GM13977 (cell line): ENCODE data around the gene NUP160.
"Not testable (repeated sequence)": the region's sequence is repeated elsewhere in the genome, so short reads cannot be mapped to it uniquely, and the experiment has no call there.

Experiments used
- DNase-seq: peaks from one replicate; pipeline ENCODE4 v3.0.0; 2012; ENCODE audit warnings: low spot score
- in situ Hi-C: fragments of 300-500 bp; cut with MboI; formaldehyde crosslinking; loops from one replicate; pipeline ENCODE4 v1.12.0; 2022; ENCODE audit warnings: low sequenced_read_pairs, low pct_unique_long_range_greater_than_20kb, mixed read lengths, inconsistent platforms; ENCODE audit not compliant: unreplicated experiment
- TF ChIP-seq, protein P1 (sequence below): IDR thresholded peaks from 2 replicates; pipeline ENCODE4 v1.5.1; 2012; ENCODE audit warnings: mild to moderate bottlenecking, control low read depth; ENCODE audit not compliant: insufficient read depth; ENCODE audit errors: extremely low read depth, missing control alignments

The NUP160 gene

DNA sequence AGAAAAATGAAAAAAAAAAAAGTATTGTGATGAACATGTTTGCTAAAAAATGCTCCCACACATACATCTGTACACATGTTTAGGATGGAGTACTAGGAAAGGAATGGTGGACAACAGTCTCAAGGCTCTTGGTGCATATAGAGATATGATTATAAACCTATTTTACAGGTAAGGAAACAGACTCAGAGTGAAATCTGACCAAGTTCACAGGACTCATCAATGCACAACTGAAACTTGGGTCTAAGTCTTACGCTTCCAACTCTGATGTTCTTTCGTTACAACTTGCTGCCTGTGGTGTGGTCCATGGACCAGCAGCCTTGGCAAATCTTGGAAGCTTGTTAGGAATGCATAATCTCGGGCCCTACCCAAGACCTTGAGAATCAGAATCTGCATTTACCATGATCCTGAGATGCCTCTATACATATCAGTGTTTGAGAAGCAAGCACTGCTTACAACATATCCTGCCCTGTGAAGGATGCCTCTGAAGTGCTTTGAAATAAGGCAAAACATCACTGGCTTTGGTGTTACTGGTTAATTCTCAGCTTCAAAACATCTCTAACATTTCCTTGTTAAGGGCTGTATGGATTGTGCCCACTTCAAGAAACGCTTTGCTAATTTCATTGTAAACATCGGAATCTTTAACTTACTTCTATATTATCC lies 39.9 kb upstream of the NUP160 start:
- TF ChIP-seq, protein P1, sequence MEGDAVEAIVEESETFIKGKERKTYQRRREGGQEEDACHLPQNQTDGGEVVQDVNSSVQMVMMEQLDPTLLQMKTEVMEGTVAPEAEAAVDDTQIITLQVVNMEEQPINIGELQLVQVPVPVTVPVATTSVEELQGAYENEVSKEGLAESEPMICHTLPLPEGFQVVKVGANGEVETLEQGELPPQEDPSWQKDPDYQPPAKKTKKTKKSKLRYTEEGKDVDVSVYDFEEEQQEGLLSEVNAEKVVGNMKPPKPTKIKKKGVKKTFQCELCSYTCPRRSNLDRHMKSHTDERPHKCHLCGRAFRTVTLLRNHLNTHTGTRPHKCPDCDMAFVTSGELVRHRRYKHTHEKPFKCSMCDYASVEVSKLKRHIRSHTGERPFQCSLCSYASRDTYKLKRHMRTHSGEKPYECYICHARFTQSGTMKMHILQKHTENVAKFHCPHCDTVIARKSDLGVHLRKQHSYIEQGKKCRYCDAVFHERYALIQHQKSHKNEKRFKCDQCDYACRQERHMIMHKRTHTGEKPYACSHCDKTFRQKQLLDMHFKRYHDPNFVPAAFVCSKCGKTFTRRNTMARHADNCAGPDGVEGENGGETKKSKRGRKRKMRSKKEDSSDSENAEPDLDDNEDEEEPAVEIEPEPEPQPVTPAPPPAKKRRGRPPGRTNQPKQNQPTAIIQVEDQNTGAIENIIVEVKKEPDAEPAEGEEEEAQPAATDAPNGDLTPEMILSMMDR = no peak
- in situ Hi-C loops = no loop called here
- DNase-seq = no peak

DNA sequence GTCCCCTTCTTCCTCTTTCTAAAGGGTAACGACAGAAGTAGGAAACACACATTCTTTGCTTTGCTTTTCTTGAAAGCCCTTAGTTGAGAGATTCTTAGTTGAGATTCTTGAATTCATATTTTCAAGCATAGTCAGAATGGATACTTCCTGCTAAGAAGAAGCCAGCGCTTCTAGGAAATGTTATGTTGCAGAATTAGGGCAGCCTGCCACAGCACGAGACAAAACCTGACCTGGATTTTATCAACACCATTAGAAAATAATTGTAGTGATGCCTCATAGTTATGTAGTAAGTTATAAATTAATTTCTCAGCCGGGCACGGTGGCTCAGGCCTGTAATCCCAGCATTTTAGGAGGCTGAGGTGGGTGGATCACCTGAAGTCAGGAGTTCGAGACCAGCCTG lies 37.9 kb upstream of the NUP160 start:
- TF ChIP-seq, protein P1 = no peak
- no peak for DNase-seq
- in situ Hi-C loops = no loop called here

DNA sequence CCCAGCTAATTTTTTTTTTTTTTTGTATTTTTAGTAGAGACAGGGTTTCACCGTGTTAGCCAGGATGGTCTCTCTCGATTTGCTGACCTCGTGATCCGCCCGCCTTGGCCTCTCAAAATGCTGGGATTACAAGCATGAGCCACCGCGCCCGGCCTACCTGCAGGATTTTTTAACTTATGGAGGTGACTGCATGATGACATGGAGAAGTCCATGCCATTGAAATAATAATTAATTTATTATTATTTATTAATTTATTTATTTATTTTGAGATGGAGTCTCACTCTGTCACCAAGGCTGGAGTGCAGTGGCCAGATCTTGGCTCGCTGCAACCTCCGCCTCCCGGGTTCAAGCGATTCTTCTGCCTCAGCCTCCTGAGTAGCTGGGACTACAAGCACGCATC lies 34.3 kb upstream of the NUP160 start:
- DNase-seq, in situ Hi-C loops: not testable (repeated sequence)

DNA sequence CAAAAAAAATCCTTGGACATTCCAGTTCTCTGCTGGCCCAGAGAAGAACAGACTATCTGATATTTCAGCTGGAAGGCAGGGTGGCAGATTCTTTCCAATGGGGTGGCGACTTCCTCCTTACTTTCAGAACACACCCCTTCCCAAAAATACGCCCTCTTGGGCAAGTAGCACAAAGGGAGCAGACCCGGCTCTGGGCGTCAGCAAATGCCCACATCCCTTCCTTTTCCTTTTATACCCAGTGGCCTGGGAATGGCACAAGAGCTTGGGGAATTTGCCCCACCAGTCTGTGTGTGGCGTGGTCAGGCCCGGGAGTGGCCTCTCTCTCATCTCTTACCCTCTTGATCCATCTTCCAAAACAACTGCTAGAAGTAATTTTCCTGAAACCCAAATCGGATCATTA lies 33.0 kb upstream of the NUP160 start:
- in situ Hi-C loops = no loop called here
- DNase-seq = no peak
- TF ChIP-seq, protein P1 = no peak

DNA sequence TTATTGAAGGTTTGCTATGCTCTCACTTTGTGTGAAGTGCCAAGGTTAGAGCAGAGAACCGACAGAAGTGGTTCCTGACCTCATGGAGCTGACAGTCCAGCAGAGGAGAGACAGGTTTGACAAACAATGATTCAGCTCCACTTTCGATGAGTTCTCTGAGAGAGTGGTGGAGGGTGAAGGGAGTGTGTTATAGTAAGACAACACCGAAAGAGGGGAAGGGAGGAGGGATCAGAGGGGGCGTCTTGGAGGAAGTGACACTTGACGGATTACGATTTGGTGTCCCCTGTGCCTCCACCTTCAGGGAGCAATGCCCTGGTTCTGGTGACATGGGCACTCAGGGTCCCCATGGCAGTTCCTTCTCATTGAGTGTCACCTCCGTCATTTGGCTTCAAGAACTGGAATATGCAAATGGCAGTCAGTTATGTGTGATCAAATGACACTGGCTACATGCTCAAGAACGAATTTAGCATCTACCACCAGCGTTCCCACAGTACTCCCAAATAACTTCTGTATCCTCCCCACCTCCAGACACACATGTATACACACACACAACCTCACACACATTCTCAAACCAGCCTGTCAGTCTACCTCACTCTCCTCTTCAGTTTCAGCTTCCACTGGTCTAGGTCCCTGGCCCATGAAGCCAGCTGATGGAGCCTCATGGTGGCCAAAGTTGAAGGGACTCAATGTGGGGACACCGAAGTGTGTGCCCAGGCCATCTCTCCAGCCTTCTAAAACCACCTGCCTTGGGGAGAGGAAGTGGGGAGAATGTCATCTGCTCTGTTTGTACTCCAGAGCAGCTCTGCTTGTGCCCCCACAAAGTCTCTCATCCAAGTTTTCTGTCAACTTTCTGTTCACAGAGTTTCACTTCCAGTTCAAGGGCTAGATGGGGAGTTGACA lies 31.4 kb upstream of the NUP160 start:
- in situ Hi-C loops = no loop called here
- DNase-seq = no peak
- TF ChIP-seq, protein P1 = no peak

DNA sequence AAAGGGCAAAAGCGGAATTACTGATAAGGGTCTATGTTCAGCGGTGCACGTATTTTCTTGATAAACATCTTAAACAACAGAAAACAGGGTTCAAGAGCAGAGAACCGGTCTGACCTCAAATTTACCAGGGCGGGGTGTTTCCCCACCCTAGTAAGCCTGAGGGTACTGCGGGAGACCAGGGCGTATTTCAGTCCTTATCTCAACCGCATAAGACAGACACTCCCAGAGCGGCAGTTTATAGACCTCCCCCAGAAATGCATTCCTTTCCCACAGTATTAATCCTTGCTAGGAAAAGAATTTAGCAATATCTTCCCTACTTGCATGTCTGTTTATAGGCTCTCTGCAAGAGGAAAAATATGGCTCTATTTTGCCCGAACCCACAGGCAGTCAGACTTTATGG lies 27.7 kb upstream of the NUP160 start:
- DNase-seq, in situ Hi-C loops: not testable (repeated sequence)

DNA sequence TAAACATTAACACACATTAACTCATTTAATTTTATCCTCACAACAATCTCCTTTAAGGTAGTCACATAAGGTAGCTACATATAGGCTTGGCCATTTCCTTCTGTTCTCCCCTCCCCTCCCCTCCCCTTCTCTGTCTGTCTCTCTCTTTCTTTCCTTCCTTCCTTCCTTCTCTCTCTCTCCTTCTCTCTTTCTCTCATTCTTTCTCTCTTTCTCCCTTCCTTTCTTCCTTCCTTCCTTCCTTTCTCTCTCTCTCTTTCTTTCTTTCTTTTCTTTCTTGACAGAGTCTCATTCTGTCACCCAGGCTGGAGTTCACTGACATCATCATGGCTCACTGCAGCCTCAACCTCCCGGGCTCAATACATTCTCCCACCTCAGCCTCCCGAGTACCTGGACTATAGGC lies 22.3 kb upstream of the NUP160 start:
- TF ChIP-seq, protein P1 = no peak
- DNase-seq = no peak
- in situ Hi-C loops = no loop called here
